Activated T-helper 1 cell treated with anti-CD3 and anti-CD28 coated beads, Interleukin-12 subunit alpha, Interleukin-12 subunit beta, Interleukin-2, Interleukin-4 antibody, amounts not matched to agents 30 ng/mL and 10 ng/mL and 1 ng/mL, durations not matched to agents 14 hours and 24 hours and 36 hours (primary cell): Measurements from ENCODE around the gene DNAJB6. TPM values are rescaled to one million over a fixed set of nuclear protein-coding genes. Genes with fewer than 3 reads are reported as not detected.

Experiments
- DNase-seq: peaks from one replicate; pipeline ENCODE4 v3.0.0; 2021; ENCODE audit warnings: low spot score
- H3K27ac Mint-ChIP-seq: one replicate; pipeline ENCODE4 v1.8.0; 2021; ENCODE audit warnings: mild to moderate bottlenecking, mixed read lengths
- H3K27me3 Mint-ChIP-seq: one replicate; pipeline ENCODE4 v1.8.0; 2022; ENCODE audit warnings: mild to moderate bottlenecking, moderate library complexity, mixed read lengths; ENCODE audit not compliant: insufficient read depth
- H3K36me3 Mint-ChIP-seq: one replicate; pipeline ENCODE4 v1.8.0; 2021; ENCODE audit warnings: low read depth, mixed read lengths
- H3K4me1 Mint-ChIP-seq: one replicate; pipeline ENCODE4 v1.8.0; 2021; ENCODE audit warnings: low read depth, mixed read lengths
- H3K4me3 Mint-ChIP-seq: one replicate; pipeline ENCODE4 v1.8.0; 2021; ENCODE audit warnings: mild to moderate bottlenecking, moderate library complexity, mixed read lengths
- H3K9me3 Mint-ChIP-seq: one replicate; pipeline ENCODE4 v1.8.0; 2021; ENCODE audit warnings: mixed read lengths
- intact Hi-C: fragments of 100-400 bp; cut with micrococcal nuclease; formaldehyde crosslinking; loops from one replicate; pipeline ENCODE4 v1.15.1; 2024
- total RNA-seq: library from RNA; stranded (reverse); gene quantifications from 2 replicates; pipeline ENCODE4 v1.2.3, GENCODE V29; 2022

Gene DNAJB6
- total RNA-seq, 1 donor from 2014 or later: 137 TPM

DNA sequence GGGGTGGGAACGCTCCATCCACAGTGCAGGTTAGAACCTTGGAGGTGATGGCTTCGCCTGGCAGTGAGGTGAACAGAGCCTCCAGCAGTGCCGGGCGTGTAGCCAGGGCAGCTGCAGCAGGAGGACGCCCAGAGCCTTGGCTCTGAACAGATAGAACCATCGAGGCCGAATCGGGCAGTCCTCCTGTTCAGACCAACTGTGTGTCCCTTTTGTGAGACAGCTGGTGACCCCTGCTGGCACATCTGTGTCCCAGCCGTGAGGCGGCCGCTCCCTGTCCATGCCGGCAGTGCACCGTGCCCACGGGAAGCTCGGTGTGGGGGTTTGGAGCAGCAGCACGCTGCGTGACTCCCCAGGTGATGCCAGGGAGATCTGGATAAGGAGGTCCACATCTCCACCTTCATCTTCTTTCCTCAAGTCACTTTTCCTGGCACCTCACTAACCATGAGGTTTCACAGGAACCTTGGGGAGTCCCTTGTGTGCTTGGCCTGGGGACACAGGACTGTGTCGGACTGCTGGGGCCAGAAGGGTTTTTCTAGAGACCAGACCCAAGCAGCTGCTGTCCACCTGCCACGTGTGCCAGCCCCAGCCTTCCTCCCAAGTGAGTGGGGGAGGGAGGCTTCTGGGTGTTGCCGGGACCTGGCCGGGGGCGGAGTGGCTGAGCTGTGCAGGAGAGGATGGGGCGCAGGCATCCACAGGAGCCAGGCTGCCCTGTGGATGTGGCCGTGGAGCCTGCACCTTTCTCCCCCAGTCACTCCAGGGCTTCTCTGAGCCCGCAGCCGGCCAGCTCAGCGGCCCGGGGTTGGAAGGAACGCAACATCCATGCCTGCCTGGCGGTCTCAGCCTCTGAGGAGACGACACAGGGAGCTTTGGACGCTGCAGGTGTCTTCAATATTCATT lies 69.4 kb downstream of the DNAJB6 start:
- Mint-ChIP-seq H3K4me3 (no peak overlapping the region), H3K9me3 (no peaks in the 10 kb centered on the region), H3K27me3 (no peaks in the 10 kb centered on the region), H3K4me1 (peaks cover 15% of the 10 kb centered on the region), H3K27ac (no peak overlapping the region), H3K36me3 (peaks cover 3% of the 10 kb centered on the region)
- no peak for DNase-seq
- intact Hi-C loops: no loop called here

DNA sequence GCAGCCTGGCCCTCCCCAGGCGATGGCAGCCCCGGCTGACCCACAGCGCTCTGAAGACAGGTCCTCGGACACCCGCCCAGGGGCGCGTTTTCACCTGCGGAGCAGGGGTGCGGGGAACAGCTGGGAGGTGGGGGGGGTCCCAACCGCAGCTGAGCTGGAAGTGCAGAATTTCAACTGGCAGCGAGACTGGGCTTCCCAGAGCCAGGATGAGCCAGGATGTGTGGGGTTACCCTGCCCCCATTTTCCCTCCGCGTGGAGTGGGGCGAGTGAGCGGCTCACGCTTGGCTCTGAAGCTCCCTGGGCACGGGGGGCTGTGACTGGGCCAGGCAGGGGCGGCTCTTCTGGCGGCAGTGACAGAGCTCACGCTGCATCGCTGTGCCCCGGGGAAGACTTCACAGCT lies 70.2 kb downstream of the DNAJB6 start:
- peaks cover 3% of the 10 kb centered on the region for H3K36me3 Mint-ChIP-seq
- intact Hi-C loops: no loop called here
- no peak overlapping the region for H3K4me3 Mint-ChIP-seq
- no peak overlapping the region for H3K27ac Mint-ChIP-seq
- no peaks in the 10 kb centered on the region for H3K27me3 Mint-ChIP-seq
- no peaks in the 10 kb centered on the region for H3K9me3 Mint-ChIP-seq
- H3K4me1 Mint-ChIP-seq: peaks cover 19% of the 10 kb centered on the region
- DNase-seq: no peak

DNA sequence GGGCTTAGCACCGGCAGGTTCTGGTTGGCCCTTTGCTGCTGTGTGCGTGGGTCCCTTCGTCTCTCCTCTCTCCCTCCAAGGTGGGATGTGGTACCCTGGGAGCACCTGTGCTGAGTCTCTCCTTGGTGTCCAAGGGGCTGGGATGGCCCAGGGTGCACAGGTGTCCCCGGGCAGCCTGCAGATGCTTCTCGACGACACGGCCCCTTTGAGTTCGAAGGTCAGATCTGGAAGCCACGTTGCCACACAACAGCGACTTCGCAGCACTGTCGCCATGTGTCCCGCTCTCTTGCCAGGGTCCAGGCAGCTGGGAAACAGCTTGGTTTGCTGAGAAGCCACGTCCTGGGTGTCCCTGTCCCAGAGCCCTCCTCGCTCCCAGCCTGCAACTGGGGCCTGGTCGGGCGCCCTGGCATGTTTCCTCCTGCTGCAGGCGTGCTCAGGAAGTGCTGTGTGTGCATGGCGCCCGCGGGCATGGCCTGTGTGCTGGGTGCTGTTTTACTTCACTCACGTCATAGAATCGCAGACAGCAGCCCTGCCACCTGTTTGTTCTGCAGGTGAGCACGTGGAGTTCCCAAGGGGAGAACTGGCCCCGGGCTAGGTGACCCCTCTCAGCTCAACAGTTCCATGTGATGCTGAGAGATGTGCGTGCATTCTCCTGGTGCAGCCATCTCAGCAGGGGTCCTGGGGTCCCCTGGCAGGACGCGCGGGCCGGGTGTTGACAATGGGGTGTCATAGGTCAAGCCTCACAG lies 70.9 kb downstream of the DNAJB6 start:
- Mint-ChIP-seq H3K36me3 (peaks cover 3% of the 10 kb centered on the region), H3K27me3 (no peaks in the 10 kb centered on the region), H3K9me3 (no peaks in the 10 kb centered on the region), H3K4me1 (peaks cover 22% of the 10 kb centered on the region), H3K4me3 (no peak overlapping the region), H3K27ac (no peak overlapping the region)
- intact Hi-C loops: no loop called here
- DNase-seq: no peak

DNA sequence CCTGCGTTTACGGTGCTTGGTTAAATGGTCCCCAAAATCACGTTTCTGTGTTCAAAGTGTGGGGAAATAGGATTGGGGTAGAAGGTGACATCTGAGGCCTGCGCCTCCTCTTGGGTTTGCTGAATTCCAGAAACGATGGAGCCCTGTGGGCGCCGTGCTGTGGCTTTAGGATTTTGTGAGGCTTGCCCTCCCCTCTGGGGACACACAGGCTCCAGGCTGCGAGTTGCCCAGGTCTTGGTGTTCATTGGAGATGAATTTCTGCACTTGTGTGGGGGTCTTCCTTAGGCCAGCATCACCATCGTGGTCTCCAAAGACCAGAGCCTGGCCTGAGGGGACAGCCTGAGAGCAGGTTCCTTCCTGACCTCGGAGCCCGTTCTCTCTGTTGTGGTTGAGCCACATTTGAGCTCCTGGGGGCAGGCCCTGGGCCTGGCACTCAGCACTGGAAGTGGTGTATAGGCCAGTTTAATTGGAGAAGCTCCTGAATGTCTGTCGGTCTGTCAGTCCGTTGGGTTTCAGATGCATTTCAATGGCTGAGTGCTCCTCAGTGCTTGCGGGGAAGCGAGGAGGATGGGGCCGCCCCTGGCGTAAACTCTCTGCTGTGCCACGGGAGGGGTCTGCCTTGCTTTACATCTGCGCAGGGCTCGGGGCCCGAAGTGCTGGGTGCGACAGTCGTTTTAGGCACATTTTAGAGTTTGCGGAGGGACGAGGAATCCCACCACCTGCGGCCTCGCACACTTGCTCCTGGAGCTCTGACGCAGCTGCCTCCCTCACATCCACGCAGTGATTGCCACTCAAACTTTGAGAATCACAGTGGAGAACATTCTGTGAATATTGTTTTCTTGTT lies 71.7 kb downstream of the DNAJB6 start:
- Mint-ChIP-seq H3K36me3 (peaks cover 3% of the 10 kb centered on the region), H3K4me1 (peaks cover 16% of the 10 kb centered on the region), H3K27ac (no peak overlapping the region), H3K27me3 (no peaks in the 10 kb centered on the region), H3K4me3 (no peak overlapping the region), H3K9me3 (no peaks in the 10 kb centered on the region)
- DNase-seq: no peak
- intact Hi-C loops: no loop called here

DNA sequence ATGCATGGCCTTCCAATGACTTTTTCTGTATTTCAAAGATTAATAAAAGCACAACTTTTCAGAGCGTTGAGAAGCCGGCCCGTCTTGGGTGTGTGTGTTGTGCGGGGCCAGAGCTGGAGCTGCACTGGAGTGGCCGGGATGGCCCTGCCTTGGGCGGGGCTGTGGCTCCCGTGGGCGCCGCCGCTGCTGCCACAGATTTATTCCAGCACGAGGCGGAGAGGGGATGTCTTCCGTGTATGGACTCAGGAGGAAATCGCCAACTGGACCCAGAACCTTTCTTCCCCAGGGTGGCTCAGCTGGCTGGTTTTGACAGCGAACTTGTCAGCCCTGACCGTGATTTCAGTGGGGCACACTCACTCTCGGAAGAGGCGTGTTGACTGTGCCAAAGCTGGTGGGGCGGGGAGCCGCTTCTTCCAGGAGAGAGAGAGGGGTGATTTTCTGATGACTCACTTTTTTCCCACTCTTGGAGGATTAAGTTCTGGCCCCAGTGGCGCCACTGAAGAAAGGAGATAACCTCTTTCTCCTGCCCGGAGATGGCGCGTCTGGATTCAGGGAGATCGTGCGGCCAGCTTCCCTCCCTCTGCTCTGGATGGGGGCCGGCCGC lies 72.4 kb downstream of the DNAJB6 start:
- Mint-ChIP-seq H3K27ac (no peak overlapping the region), H3K4me3 (no peak overlapping the region), H3K36me3 (peaks cover 3% of the 10 kb centered on the region), H3K9me3 (no peaks in the 10 kb centered on the region), H3K4me1 (peaks cover 16% of the 10 kb centered on the region), H3K27me3 (no peaks in the 10 kb centered on the region)
- intact Hi-C loops: no loop called here
- DNase-seq: no peak

DNA sequence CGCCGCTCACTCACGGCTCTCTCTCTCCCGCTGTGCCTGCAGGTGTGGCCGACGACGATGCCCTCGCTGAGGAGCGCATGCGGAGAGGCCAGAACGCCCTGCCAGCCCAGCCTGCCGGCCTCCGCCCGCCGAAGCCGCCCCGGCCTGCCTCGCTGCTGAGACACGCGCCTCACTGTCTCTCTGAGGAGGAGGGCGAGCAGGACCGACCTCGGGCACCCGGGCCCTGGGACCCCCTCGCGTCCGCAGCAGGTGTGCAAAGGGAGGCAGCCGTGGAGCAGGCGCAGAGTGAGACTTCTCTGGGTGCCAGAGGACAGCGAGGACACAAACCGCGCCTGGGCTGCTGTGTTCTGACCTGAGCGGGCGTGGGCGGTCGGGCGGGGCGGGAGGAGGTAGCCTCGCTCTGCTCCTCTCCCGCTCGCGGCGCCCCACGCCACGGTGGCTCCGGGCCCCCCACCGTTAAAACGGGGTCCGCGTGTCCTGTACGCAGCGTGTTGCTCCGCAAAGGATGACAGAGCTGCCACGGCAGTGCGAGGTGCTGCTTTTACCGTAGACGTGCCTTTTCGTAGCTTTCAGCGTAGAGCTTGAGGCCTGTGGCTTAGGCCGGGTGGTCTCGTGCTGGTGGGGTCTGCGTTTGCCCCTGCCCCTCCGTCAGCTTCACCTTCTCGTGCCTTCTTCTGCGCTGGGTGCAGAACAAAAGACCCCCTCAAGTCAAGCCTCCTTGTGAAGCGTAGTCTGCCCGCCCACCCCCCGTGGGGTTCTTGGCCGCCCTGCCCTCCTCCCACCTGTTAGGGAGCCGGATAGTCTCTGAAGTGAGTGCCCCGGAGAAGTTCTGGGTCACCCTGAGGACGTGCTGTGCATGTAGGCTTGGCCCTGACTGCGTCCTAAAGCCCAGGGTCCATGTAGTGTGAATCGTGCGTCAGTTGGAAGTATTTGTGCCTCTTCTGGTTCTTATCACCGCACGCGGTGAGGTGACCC lies 73.2 kb downstream of the DNAJB6 start:
- Mint-ChIP-seq H3K9me3 (no peaks in the 10 kb centered on the region), H3K36me3 (peaks cover 3% of the 10 kb centered on the region), H3K4me3 (no peak overlapping the region), H3K4me1 (peaks cover 11% of the 10 kb centered on the region), H3K27me3 (no peaks in the 10 kb centered on the region), H3K27ac (no peak overlapping the region)
- intact Hi-C loops: no loop called here
- DNase-seq: no peak

DNA sequence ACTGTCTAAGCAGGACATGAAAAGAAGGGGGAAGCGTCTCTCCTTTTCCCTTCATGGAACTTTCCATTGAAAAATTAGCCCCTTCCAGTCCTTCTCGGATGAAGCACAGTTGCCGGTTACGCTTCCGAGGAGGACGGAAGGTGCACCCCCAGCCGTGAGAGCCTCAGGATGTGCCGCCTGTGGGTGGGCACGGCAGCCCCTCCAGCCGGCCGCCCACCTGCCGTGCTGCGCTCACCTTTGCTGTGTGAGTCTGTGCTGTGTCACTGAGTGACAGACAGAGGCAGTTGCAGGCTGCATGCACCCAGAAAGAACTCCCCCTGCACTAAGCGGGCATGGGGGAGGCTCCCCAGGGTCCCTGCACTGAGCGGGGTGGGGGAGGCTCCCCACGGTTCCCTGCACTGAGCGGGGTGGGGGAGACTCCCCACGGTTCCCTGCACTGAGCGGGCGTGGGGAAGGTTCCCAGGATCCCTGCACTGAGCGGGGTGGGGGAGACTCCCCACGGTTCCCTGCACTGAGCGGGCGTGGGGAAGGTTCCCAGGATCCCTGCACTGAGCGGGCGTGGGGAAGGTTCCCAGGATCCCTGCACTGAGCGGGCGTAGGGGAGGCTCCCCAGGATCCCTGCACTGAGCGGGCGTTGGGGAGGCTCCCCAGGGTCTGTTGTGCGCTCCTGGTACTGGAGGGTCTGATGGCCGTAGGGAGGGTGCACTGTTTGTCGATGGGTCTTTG lies 74.2 kb downstream of the DNAJB6 start:
- intact Hi-C loops: no loop called here
- H3K36me3 Mint-ChIP-seq: peaks cover 5% of the 10 kb centered on the region
- H3K4me3 Mint-ChIP-seq: no peak overlapping the region
- H3K27me3 Mint-ChIP-seq: no peaks in the 10 kb centered on the region
- H3K4me1 Mint-ChIP-seq: peaks cover 7% of the 10 kb centered on the region
- H3K27ac Mint-ChIP-seq: no peak overlapping the region
- DNase-seq: no peak
- H3K9me3 Mint-ChIP-seq: no peaks in the 10 kb centered on the region

DNA sequence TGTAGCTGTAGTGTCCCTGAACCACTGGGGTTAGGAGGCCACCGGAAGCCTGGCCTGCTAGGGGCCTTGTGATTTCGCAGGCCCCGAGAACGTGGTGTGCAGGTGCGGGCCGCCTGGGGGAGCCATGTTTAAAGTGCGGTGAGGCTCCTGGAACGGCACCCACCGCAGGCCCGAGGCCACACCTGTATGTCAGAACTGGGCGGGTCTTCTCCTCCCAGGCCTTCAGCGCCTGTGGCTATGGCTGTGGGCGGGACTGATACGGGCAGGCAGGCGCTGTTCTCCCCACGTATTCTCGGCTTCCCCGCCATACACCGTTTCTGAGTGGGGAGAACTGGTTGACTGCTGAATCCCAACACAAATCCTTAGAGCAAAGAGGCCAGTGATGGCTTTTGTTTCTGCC lies 74.8 kb downstream of the DNAJB6 start:
- no peak for DNase-seq
- no peaks in the 10 kb centered on the region for H3K9me3 Mint-ChIP-seq
- intact Hi-C loops: no loop called here

DNA sequence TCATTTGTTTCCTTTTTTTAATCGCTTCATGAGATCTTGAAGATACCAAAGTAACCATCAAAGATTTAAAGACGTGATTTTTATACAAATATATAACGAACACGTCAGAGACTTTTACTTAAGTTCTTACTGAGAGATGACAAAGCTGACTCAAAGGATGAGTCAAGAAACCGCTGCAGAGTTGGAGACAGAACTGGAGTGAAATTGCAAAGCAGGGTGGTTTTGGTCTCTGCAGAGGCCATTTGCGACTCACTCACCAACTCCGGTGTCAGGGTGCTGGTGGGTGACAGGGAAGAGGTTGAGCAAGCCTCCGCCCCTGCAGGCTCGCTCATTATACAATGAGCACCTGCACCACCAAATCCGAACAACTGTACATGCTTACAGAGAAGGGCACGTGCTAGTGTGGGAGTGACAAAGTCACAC lies 75.2 kb downstream of the DNAJB6 start:
- H3K27ac Mint-ChIP-seq: peak overlapping the region; percentile 11
- DNase-seq: no peak
- H3K4me1 Mint-ChIP-seq: peaks cover 7% of the 10 kb centered on the region
- H3K4me3 Mint-ChIP-seq: no peak overlapping the region
- no peaks in the 10 kb centered on the region for H3K9me3 Mint-ChIP-seq
- H3K36me3 Mint-ChIP-seq: peaks cover 6% of the 10 kb centered on the region
- no peaks in the 10 kb centered on the region for H3K27me3 Mint-ChIP-seq
- intact Hi-C loops: no loop called here

More for the DNA sequence above, 74.8 kb downstream of the DNAJB6 start:
- Mint-ChIP-seq H3K4me1 (peaks cover 7% of the 10 kb centered on the region), H3K4me3 (no peak overlapping the region), H3K27me3 (no peaks in the 10 kb centered on the region), H3K27ac (peak overlapping the region; percentile 11), H3K36me3 (peaks cover 5% of the 10 kb centered on the region)

DNA sequence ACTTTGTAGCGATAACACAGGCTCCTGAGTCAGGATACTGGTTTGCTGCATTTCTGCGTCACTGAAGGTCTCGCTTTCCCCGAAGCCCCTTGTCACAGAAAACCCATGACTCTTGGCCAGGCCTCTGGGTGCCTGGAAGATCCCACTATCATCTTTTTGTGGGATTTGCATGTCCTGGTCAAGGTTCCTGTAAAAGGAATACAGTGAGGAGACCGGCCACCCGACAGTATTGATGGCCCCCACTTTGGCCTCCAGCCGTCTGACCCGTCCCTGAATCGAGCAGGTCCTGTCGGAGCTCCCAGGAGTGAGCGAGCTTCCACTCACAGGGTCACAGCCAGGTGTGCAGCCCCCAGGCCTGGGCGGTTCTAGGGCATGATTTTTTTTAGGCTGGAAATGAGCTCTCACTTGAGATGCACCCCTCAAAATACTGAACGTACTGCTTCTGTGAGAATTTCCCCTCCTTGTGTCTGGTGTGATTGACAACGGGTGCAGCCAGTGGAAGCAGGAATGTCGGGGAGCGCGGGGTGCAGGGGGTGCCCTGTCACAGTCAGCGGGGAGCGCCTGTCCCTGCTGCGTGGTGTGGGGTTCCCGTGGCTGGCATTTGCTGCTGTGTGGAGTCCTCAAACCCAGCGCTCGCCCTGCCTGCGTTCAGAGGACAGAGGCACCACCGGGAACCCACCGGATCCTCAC lies 75.8 kb downstream of the DNAJB6 start:
- no peak for DNase-seq
- Mint-ChIP-seq H3K27ac (no peak overlapping the region), H3K9me3 (no peaks in the 10 kb centered on the region), H3K4me1 (peaks cover 7% of the 10 kb centered on the region), H3K4me3 (no peak overlapping the region), H3K36me3 (peaks cover 7% of the 10 kb centered on the region), H3K27me3 (no peaks in the 10 kb centered on the region)
- intact Hi-C loops: no loop called here
